T-helper 9 cell (primary cell): Measurements from ENCODE around the gene OR51B2.
"Not testable (repeated sequence)": the region's sequence is repeated elsewhere in the genome, so short reads cannot be mapped to it uniquely, and the experiment has no call there.

ENCODE experiments used
- DNase-seq: peaks from one replicate; pipeline ENCODE4 v3.0.0-alpha.2; 2020
- total RNA-seq, 2 donors: gene quantifications; one replicate each; lab custom pipeline; 2026; lab: John Stamatoyannopoulos, UW

The OR51B2 gene, protein sequence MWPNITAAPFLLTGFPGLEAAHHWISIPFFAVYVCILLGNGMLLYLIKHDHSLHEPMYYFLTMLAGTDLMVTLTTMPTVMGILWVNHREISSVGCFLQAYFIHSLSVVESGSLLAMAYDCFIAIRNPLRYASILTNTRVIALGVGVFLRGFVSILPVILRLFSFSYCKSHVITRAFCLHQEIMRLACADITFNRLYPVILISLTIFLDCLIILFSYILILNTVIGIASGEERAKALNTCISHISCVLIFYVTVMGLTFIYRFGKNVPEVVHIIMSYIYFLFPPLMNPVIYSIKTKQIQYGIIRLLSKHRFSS
- 0 reads per million in 2 donors for total RNA-seq

DNA sequence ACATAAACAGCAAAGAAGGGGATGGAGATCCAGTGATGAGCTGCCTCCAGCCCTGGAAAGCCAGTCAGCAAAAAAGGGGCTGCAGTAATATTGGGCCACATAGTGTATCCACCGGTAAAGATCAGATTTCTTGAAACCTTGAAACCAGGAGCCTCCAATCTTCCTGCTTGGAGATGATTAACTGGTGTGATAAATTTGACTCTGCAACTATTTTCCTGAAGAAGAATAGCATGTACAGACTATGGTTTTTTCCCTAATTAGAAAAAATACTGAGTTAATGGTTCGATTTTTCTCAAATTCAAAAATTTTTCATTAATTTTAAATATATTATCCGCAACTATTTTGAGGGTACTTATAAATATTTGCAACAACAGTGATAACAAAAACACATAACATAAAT is at the start of gene OR51B2:
Gene OR51B2 (minus strand): TSS at position 101 of the 400 bp plus-strand sequence. CDS start 0 bp downstream, at position 101.
- no peak for DNase-seq

DNA sequence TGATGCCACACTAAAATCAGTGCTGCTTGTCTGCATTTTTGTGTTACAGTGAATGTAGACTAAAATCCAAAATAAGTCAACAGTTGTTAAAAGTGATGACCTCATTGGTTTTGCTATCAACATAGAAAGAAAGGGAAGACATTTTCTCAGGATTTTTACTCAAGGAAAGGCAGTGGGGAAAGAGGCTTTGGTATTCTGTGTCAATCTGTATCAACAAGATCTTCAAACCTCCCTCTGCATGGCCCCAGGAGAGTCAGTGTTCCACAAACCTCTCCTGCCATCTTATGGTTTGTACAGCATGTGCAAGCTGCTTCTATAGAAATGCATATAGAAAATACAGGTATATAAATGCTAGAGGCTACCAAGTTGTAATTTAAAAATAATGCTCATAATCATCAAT is 45.7 kb upstream of the OR51B2 start:
- DNase-seq: no peak

DNA sequence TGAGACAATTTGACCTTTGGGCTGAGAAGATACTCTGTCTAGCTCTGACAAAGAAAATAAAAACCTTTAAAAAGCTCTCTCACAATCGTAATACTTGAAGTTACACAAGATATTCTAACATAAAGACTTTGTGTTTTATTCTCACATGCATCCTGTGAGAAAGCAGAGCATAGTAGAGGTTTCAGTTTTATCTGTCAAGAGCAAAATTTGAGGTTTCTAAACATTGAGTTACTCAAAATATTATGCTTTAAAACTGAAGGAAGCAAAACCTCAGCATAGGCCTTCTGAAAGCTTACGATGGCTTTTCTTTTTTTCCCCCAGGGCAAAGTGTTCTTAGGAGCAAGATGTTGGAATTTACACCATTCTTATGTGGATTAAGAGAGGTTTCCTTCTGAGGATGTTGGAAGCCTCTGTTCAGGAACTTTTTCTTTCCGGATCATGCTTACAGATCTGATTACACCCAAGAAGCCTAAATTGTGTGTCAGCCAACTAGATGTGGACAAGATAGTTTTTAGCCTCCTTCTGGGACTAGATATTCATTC is 44.5 kb upstream of the OR51B2 start:
- DNase-seq: no peak

DNA sequence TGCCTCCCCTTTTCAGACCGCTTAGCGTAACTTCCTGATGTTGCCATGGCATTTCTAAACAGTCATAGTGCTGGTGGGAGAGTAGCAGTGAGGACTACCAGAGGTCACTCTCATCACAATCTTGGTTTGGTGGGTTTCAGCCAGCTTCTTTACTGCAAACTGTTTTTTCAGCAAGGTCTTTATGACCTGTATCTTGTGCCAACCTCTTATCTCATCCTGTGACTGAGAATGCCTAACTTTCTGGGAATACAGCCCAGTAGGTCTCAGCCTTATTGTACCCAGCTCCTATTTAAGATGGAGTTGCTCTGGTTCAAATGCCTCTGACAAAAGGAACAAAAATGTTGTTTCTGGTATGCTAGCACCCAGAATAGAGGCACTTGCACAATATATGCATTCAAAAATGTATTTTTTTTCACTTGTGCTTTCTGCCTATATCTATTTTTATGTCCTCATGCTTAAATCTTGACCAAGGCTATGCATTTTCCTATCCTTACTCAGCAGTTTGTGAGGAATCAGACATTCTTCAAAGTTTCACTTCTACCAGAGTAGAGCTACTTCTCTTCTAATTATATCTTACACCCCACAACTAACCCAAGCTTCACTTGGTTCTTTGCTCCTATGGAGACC is 43.5 kb upstream of the OR51B2 start:
- DNase-seq: no peak

DNA sequence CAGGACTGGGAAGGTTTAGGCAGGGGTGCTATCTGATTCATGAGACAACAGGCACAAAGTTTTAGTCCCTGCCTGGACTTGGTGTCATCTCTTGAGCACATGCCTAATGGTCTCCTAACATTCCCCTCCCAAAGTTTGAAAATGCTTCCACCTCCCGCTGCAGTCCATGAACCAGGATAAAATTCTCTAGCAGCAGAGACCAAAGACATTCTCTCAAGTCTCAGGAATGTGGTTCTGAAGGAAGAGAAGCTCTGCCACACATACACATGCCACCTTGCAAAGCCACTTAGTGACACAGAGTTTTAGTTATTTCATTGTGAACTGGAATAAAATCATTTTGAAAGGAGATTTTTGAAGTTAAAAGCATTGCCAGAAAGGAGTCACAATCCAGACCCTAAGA is 42.8 kb upstream of the OR51B2 start:
- DNase-seq: no peak

DNA sequence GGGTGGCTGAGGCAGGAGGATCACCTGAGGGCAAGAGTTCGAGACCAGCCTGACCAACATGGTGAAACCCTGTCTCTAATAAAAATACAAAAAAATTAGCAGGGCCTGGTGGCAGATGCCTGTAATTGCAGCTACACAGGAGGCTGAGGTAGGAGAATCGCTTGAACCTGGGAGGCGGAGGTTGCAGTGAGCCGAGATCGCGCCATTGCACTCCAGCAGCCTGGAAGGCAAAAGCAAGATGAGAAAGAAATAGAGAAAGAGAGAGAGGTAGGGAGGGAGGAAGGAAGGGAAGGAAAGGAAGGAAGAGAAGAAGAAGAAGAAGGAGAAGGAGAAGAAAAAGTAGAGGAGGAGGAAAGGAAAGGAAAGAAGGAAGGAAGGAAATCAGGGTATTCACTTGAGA is 42.3 kb upstream of the OR51B2 start:
- DNase-seq: not testable (repeated sequence)

DNA sequence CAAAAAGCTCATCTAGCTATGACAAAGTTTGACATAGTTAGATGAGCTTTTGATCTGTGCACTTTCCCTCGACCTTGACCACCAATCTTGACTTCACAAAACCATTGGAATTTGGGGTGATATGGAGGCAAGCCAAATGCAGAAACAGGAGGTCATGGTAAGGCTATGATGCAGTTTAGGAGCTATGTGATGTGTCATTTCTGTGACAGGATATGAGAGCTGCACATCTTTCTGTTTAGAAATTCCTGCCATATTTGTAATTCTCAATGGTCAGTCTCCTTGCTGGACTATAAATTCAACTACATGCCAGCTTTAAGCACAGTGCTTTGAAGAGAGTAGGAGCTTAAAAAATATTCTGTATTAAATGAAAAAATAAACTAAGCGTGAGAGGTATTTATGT is 40.1 kb upstream of the OR51B2 start:
- no peak for DNase-seq

DNA sequence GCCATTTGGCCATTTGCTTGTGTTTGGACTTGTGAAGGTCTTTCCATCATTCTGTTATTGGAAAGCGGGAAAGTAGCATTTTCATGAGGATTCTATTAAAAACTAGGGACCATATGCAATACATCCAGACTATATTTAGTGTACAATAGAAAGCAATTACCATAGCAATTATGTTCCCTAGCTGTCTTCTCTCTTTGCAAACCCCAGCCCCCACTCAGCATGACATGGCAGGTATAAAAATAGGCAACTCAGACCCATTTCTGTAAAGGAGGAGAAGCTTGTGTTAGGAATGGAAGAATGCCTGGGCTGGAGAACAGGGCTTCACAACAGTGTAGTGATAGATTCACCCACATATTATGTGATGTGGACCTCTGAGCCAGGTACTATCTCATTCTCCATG is 39.6 kb upstream of the OR51B2 start:
- DNase-seq: no peak

DNA sequence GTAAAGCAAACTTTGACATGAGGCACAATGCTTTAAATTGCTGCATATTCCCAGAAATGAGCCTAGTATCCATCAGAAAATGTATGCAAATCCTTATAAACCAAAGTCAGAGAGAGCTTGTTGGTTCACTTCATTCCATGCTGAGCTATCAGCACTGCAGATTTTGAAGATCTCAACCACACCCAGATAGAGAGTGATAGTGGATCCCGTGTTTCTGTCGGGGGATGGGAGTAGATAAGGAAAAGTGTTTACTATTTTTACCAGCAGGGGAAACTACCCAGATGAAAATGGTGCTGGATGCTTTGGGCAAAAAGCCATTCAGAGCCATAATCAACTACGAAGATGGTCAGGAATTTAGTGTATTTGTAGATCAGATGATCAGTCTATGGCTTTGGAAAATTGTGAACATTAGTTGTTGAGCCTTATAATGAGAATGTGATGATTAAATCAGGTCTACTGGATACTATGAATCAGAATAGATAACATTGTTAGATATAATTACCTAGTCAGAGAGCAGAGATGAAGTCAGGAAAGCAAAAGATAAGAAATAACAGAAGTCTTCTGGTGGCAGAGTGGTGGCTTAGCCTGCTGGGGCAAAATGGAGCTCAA is 38.0 kb upstream of the OR51B2 start:
- no peak for DNase-seq

DNA sequence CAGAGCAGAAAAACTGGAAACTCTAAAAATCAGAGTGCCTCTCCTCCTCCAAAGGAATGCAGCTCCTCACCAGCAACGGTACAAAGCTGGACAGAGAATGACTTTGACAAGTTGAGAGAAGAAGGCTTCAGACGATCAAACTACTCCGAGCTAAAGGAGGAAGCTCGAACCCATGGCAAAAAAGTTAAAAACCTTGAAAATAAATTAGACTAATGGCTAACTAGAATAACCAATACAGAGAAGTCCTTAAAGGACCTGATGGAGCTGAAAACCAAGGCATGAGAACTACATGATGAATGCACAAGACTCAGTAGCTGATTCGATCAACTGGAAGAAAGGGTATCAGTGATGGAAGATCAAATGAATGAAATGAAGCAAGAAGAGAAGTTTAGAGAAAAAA is 31.9 kb upstream of the OR51B2 start:
- not testable (repeated sequence) for DNase-seq

DNA sequence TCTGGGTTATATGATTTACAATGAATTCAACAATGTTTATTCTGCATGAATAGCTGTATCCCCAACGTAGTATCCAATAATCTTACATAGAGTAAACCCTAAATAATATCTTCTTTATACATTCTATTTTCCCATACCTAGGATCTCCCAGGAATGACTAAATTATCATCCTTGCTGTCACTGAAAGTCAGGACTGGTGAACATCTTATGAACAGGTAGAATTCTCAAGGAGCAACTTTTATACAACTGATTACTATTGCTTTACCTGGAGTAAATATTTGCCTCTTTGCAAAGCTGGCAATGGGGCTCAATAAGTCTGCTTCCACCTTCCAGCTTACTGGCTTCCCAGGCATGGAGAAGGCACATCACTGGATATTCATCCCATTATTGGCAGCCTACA is 27.1 kb upstream of the OR51B2 start, which contains the start of gene OR51B6:
Gene OR51B6 (plus strand): TSS at position 301 of the 400 bp plus-strand sequence. CDS start 0 bp downstream, at position 301.
- DNase-seq: no peak

DNA sequence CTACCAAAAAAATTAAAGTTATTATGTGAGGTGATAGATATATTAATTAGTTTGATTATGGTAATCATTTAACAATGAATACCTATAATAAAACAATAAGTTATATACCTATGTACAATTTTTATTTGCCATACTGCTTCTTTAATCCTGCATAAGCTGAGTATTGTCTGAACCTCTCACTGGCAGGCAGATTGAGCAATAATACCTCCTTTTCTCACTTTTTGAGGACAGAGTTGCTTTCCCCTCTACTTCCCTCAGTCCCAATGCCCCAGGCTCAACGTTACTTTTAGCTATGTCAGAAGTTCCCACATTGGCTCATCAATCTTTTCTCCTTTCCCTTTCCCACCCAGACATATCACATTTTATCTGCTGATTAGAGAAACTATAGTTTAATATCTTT is 25.5 kb upstream of the OR51B2 start:
- no peak for DNase-seq

DNA sequence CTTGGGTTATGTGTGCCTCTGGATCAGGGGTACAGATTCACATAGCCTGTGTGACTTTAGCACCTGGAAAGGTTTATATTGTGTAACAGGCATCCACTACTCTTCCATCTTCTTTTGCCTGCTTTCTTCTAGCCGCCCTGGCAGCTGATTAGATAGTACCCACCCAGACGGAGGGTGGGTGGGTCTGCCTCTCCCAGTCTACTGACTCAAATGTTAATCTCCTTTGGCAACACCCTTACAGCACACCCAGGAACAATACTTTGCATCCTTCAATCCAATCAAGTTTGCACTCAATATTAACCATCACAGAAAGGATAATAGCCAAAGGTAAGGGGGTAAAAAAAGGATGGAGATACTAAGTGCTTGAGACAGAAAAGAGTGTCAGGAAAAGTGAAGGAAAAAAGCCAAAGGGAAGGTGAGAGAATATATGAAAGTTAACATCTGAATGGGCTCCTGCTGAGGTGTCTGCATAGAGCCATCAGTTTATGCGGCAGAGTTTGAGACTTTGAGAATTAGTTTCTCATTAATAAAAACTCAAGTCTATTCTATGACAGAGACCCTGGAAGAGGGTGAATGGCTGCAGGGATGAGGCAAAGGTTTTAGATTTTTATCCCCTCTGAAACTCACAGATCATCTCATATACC is 24.6 kb upstream of the OR51B2 start:
- DNase-seq: no peak

DNA sequence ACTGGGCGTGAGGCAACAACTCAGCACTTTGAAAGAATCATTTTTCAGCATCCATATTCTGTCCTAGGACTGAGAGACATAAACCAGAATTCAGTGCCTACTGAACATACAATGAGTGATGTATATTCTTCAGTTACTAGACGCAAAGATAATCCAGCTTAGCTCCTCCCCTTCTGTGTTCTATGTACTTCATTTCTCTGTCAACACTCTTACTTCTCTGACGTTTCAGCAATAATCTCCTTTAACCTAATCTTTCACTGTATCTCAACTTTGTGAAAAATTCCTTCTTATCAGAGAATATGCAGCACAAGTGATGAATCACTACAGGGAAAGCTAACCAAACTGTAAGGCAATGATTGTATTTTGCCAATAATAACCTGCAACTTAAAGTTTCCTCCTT is 21.7 kb upstream of the OR51B2 start:
- DNase-seq: no peak

DNA sequence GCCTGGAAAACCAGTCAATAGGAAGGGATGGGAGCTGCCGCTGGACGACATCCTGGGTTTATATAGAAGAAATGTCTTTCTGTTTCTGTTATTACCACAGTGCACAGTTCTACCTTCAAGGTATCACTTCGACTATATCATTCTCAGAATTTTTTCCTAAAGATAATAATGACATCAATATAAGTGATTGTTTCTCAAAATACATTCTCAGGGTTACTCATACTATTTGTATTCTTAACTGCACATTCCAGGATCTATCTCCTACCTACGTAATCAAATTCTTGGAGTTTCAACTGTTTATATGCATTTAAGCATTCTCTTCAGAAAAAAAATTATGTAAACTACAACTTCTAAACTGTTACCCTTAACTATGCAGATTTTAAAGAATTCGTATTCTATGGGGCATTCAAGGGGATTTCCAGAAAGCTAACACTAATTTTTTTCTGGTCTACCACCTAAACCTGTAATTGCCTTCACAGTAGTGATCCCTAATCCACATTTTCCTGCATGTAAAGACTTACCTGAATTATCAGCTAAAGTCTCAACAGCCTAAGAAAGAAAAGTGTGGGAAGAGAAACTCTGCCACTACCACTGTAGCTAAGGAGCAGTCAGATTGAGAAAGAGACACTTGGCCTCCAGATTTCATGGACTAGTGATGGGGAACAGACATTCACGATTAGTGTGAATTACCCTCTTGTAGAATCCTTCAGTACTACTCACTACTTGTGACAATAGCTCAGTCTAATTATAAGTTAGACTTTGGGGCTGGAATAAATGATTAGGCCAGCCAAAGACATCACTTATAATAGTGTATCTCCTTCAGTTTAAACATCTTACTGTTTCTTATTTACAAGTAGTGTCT is 19.6 kb upstream of the OR51B2 start, which contains the start of gene OR51B5:
Gene OR51B5 (minus strand): TSS at position 51 of the 862 bp plus-strand sequence. CDS start 0 bp downstream, at position 51.
- no peak for DNase-seq

DNA sequence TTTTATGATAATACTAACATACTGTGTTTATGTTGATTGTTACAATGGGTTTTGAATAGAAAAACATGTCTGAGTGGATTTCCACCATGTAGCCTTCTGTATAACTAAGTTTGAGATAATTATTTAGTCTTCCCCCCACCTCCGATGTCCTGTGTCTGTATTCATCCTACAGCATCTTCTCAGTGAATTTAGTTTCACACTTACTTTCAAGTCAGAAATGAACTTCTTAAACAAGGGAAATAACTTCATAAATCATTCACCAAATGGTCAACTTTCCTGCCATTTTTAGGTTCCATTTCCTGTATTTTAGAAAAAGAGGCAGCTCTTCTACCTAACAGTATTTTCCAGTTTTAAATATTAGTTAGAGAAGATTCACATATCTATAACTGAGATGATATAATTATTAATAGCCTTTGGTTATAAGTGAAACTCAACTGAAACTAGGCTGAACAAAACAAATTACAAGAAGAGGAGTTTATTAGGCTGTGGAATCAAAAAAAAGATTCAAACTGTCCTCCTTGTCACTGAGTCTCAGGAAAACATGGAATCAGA is 15.8 kb upstream of the OR51B2 start:
- DNase-seq: no peak

DNA sequence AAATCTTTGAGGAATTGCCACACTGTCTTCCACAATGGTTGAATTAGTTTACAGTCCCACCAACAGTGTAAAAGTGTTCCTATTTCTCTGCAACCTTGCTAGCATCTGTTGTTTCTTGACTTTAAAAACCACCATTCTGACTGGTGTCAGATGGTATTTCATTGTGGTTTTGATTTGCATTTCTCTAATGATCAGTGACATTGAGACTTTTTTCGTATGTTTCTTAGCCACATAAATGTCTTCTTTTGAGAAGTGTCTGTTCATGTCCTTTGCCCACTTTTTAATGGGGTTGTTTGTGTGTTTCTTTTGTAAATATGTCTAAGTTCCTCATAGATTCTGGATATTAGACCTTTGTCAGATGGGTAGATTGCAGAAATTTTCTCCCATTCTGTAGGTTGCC is 13.2 kb upstream of the OR51B2 start:
- not testable (repeated sequence) for DNase-seq

DNA sequence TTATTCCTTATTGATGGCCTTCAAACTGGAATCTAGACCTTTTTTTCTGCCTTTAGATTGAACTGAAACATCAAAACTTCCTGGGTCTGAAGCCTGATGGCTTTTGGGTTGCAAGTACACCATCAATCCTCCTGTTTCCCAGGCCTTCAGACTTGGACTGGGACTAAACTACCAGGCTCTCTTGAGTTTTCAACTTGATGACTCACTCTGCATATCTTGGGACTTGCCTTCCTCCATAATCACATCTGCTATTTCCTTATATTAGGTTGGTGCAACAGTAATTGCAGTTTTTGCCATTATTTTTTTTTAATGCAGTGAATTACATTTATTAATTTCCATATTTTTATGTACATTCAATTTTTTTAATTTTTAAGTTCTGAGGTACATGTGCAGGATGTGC is 12.2 kb upstream of the OR51B2 start:
- DNase-seq: no peak

DNA sequence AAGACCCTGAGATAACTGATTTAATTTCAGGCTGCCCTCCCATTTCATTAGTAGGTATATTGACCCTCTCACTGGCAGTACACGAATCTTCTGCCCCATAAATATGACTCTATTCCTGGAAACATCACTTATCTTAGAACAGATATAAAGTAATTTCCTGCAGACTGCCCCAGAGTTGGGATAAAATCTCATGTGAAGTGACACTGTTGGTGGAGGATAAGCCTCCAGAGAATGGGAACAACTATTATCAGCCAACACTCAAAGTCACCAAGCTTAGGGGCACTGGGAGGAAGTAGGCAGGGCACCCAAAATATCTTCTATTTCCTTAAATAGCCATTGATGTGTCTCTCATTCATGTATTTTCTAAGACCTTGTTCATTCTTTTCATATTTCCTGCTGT is 11.1 kb upstream of the OR51B2 start:
- no peak for DNase-seq

DNA sequence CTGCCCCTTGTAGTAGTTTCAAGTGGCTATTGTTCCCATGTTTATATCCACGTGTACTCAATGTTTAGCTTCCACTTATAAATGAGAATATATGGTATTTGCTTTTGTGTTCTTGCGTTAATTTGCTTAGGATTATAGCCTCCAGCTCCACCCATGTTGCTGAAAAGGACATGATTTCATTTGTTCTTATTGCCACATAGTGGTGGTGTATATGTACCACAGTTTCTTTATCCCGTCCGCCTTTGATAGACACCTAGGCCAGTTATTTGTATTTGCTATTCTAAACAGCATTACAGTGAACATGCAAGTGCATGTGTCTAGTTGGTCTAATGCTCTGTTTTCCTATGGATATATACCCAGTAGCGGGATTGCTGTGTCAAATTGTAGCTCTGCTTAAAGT is 6.8 kb downstream of the OR51B2 start:
- DNase-seq: no peak

DNA sequence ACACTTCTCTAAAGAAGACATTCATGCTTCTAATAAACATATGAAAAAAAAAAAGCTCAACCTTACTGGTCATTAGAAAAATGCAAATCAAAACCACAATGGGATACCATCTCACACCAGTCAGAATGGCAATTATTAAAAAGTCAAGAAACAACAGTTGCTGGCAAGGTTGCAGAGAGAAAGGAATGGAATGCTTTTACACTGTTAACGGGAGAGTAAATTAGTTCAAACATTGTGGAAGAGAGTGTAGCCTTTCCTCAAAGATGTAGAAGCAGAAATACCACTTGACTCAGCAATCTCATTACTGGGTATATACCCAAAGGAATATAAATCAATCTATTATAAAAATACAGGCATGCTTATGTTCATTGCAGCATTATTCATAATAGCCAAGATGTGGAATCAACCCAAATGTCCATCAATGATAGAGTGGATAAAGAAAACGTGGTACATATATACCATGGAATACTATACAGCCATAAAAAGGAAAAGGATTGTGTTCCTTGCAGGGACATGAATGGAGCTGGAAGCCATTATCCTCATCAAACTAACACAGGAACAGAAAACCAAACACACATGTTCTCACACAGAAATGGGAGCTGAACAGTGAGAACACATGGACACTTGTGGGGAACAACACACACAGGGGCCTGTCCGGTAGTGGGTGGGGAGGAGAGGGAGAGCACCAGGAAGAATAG is 10.6 kb downstream of the OR51B2 start:
- not testable (repeated sequence) for DNase-seq
